ENCODE results near the gene KANSL1L.

- TF ChIP-seq, protein P1, sequence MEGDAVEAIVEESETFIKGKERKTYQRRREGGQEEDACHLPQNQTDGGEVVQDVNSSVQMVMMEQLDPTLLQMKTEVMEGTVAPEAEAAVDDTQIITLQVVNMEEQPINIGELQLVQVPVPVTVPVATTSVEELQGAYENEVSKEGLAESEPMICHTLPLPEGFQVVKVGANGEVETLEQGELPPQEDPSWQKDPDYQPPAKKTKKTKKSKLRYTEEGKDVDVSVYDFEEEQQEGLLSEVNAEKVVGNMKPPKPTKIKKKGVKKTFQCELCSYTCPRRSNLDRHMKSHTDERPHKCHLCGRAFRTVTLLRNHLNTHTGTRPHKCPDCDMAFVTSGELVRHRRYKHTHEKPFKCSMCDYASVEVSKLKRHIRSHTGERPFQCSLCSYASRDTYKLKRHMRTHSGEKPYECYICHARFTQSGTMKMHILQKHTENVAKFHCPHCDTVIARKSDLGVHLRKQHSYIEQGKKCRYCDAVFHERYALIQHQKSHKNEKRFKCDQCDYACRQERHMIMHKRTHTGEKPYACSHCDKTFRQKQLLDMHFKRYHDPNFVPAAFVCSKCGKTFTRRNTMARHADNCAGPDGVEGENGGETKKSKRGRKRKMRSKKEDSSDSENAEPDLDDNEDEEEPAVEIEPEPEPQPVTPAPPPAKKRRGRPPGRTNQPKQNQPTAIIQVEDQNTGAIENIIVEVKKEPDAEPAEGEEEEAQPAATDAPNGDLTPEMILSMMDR (IDR thresholded peaks at IDR 0.05; ENCODE audit: low read length) = no peak
- TF ChIP-seq EZH2 (IDR thresholded peaks at IDR 0.05; ENCODE audit: borderline replicate concordance, low read length) = no peak
Observed at GRCh38 chr2:210198326-210198725, 27.1 kb upstream of the KANSL1L start.

All from OCI-LY1 (cell line).